GM21619 (cell line): ENCODE measurements around the gene BPNT1.
A peak's percentile ranks its signal among the peaks of the same experiment; 100 is the strongest.
"Not testable (repeated sequence)": the region's sequence is repeated elsewhere in the genome, so short reads cannot be mapped to it uniquely, and the experiment has no call there.

ENCODE experiments used
- ATAC-seq: cut with Tn5 transposase; IDR thresholded peaks from one replicate; pipeline ENCODE4 v1.9.1; 2021; ENCODE audit not compliant: unreplicated experiment

The BPNT1 gene

DNA sequence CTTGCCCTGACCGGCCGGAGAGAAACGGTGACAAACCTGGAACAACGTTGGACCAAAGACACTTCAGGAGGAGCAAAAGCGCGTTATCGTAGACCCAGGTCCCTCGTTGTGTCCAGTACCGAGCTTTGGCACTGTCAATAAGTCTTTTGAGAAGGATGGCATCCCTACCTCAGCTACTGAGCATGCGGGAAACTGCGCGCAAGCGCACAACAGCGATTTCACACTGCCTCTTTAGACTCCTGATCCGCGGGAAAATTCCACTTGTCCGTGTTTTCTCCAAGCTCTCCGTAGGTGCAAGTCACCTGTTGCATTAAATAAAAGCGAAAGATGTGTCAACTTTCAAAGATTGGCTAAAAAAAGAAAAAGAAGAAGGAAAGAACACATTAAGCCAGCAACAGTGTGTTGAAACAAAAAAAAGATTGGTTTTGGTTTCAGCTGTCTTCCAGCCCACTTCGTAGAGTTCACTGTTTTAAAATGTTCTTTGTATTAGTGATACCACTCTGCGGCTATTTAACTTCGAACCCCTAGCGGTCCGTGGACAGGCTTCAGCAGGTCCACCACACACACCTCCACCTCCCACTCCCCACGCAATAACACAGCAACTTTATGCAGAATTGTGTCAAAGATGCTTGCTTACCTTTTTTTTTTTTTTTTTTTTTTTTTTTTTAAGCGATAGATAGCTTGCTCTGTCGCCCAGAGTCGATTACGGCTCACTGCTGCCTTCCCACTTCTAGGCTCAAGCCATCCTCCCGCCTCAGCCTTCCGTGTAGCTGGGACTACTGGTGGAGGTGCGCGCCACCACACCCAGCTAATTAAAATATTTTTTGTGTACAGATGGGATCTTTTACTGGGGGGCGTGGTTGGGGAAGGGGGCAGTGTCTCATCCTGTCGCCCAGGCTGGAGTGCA is at the start of gene BPNT1:
BPNT1 (minus strand) TSS at position 139 of the 907 bp plus-strand sequence. CDS start 9,942 bp downstream, outside the sequence.
- ATAC-seq = peak; percentile 57

DNA sequence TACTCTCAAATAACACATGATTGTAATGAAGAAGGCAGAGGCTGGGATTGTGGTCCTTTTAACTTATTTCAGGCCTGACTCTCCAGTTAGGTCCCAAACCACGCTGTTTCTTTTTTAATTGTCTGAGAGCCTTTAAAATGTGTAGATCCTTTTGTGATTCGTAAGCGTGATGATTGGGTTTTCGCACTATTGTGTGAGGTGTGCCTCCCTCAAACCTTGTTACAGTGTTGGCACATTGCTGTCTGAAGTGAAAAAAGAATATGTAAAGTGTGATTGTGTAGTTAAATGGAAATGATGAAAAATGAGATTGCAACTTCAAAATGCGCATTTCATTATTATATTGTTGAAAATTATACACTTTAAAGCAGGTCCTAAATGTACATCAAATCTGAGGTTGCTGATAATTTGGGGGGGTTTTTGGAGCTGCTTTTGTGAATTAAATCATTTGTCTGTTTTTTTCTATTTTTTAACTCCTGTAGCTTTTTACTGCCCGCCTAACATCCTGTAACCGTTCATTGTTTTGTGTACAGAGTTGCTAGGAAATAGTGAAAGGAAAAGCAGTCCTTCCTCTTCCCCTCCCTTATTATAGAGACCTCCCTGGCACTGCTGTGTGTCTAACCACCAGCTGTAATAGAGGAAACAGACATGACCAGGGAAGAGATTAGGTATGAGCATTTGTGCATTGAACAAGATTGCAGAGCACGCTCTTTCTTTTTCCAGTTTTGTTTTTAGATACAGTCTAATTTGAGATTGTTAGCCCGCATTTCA is 47.6 kb upstream of the BPNT1 start:
- no peak for ATAC-seq

DNA sequence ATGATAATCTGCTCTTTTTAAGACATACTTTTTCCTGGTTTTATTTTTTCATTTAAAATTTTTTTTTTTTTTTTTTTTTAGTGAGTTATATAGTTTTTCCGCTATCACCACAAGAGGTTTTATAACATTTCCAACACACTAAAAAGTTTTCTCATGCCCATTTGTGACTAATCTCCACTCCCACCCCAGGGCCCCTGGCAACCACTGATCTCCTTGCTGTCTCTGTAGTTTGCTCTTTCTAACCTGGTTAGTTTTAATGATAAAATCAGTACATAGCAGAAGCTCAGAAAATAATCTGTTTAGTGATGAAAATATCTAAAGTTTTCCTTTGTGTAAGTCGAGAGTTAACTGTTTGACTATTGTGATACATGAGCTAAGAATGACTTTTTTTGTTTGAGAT is 46.2 kb upstream of the BPNT1 start:
- no peak for ATAC-seq

DNA sequence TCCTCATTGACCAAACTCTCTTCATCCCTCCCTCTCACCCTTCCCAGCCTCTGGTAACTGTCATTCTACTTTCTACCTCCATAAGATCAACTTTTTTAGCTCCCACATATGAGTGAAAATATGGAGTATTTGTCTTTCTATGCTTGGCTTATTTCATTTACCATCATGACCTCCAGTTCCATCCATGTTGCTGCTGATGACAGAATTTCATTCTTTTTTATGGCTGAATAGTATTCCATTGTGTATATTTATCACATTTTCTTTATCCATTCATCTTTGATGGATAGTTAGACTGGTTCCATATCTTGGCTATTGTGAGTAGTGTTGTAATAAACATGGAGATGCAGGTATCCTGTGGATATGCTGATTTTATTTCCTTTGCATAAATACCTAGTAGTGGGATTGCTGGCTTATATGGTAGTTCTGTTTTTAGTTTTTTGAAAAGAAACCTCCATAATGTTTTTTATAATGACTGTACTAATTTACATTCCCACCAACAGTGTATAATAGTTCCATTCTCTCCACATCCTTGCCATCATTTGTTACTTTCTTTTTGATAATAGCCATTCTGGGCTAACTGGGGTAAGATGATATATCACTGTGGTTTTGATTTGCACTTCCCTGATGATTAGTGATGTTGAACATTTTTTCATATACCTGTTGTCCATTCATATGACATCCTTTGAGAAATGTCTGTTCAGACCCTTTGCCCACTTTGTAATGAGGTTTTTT is 40.1 kb upstream of the BPNT1 start:
- no peak for ATAC-seq

DNA sequence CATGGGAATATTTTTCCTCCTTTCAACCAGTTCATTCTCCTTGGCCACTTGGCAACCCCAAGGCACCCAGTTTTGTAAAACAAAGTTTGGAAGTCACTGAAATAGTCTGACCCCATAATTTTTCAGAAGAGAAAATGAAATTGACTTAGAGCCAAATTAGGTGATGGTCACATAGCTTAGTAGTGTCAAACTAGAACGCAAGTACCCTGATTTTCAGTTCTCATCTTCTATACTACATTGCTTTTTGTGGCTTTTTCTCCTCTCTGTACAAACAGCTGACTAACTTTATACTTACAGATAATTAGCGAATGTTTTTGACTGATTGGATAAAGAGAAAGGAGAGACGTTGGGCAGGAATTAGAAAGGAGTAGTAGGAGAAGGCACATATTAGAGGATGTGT is 37.5 kb upstream of the BPNT1 start:
- ATAC-seq = no peak

GRCh38 chr1:220124542-220124941 is 35.0 kb upstream of the BPNT1 start:
- no peak for ATAC-seq

- ATAC-seq = no peak
Observed at GRCh38 chr1:220123889-220124288, 34.3 kb upstream of the BPNT1 start.

DNA sequence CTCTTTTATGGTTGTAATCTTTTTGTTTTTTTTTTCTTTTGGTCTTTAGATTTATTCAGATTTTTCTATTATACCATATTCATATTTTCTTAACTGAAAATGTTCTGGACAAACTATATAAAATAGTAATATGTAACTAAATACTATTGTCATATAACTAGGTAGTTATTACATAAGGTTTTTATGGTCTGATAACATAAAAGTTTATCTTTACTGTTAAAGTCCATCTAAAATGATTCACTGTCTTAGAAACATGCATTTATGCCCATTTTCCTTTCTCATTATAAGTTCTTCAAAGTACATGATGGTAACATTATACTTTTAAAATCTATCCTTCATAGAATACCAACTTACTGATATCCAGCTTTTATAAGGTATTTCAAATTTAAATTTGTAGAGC is 33.5 kb upstream of the BPNT1 start:
- ATAC-seq = no peak

DNA sequence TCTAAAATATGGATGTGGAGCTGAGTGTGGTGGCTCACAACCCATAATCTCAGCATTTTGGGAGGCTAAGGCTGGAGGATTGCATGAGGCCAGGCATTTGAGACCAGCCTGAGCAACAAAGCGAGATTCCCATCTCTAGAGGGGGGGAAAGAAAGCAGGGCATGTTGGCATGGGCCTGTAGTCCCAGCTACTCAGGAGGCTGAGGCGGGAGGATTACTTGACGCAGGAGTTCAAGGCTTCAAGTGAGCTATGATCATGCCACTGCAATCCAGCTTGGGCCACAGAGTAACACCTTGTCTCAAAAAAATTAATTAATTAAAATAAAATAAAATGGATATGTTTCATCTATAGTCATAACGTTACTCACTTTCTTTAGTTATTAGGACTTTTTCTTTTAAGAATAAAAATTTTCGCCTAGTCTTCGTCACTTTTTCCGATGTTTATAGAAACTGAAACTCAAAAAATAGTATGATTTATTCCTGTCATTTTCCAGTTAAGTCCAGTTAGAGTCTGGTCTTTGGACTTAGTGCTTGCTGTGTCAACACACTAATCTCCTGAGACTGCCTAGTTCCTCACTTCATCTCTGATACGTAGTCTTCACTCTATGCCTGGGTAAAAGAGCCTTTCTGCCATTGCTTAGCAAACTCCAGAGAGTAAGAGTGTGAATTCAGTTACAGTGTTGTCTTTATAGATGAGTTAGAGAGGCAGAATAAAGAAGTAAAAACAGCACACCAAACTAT is 32.4 kb upstream of the BPNT1 start:
- no peak for ATAC-seq

GRCh38 chr1:220119043-220119512 is 29.5 kb upstream of the BPNT1 start:
- no peak for ATAC-seq

GRCh38 chr1:220113136-220113695 is 23.6 kb upstream of the BPNT1 start:
- no peak for ATAC-seq

DNA sequence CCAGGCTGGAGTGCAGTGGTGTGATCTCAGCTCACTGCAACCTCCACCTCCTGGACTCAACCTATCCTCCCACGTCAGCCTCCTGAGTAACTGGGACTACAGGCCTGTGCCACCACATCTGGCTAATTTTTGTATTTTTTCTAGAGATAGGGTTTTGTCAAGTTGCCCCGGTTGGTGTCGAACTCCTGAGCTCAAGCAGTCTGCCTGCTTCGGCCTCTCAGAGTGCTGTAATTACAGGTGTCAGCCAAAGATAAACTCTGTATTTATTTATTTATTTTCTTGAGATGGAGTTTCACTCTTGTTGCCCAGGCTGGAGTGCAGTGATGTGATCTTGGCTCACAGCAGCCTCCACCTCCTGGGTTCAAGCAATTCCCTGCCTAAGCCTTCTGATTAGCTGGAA is 23.0 kb upstream of the BPNT1 start:
- ATAC-seq = not testable (repeated sequence)

DNA sequence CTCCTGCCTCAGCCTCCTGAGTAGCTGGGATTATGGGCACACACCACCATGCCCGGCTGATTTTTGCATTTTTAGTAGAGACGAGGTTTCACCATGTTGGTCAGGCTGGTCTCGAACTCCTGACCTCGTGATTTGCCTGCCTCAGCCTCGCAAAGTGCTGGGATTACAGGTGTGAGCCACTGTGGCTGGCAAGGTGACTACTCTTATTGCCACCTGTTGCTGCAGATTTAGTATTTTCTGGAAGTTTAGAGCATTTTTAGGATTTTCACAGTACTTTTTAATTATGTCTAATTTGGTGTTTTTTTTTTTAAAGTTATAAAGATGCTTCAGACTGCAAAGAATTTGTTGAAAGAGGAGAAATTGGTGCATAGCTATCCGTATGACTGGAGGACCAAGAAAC is 20.9 kb upstream of the BPNT1 start:
- ATAC-seq = not testable (repeated sequence)

DNA sequence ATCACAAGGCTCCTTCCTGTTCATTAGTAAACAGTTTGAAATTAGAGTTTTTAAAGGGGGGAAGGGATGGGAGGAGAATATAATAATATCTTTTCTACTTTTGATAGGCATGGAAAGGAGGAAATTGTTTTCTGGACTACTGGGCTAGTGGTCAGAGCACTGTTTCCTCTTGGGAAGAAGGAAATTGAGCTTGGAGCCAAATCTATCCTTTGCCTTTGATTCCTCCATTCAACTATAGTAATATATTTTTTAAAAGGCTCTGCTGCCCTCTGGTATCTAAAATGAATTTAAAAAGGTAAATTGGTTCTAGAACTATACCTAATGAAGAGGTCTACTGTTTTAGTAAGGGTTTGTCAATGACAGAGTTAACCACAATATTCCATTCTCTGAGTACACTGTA is 10.2 kb upstream of the BPNT1 start:
- no peak for ATAC-seq

- ATAC-seq = peak; percentile 51
Observed at GRCh38 chr1:220094016-220094911, 4.7 kb upstream of the BPNT1 start, which contains the start of gene IARS2. Gene IARS2 (plus strand): TSS chr1:220094132. CDS start chr1:220094217, 85 bp downstream.

GRCh38 chr1:220093361-220094015 is 3.9 kb upstream of the BPNT1 start:
- ATAC-seq = peak; percentile 2

DNA sequence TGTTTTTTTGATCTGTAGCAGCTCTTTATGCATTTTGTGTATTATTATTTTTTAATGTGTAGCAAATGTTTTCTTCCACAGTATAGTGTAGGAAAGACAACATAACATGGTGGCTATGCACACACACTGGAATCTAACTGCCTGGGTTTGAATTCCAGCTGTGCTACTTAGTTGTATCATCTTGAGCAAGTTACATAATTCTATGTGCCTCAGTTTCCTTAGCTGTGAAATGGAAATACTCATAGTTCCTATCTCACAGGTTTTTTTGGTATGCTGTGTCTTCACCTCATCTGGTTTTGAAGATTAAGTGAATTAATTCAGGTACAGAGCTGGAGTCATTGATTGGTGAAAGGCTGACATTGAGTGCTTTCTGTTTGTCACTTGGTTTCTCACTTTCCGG is 3.1 kb upstream of the BPNT1 start:
- no peak for ATAC-seq

GRCh38 chr1:220086261-220086686 is 3.3 kb downstream of the BPNT1 start:
- ATAC-seq = peak; percentile 45

- ATAC-seq = no peak
Observed at GRCh38 chr1:220084460-220084859, 5.1 kb downstream of the BPNT1 start.
